Endothelial cell of umbilical vein (primary cell): ENCODE data around the gene UGT2B7. TPM values are rescaled to one million over a fixed set of nuclear protein-coding genes. Genes with fewer than 3 reads are reported as not detected.

ENCODE experiments used
- BruUV-seq: library from RNA; stranded (reverse); fragments of 400-500 nt; replicated peaks from 2 replicates; lab custom pipeline; 2021; lab: Mats Ljungman, UMichigan
- CTCF ChIA-PET: fragments of 300-600, 350-600 bp; sonication (Branson Sonifier 250); formaldehyde crosslinking; loops from one replicate; lab custom pipeline; 2021; ENCODE audit warnings: antibody characterized with exemption, inconsistent platforms; lab: Charles Lee
- POLR2A ChIA-PET: fragments of 300-600, 350-600 bp; sonication (Branson Sonifier 250); formaldehyde crosslinking; loops from one replicate; lab custom pipeline; 2021; ENCODE audit warnings: antibody characterized with exemption, inconsistent platforms; lab: Charles Lee
- DNase-seq: peaks from one replicate; pipeline ENCODE4 v3.0.0-alpha.2; 2011; ENCODE audit warnings: low read depth, low spot score
- FAIRE-seq: peaks from 2 replicates; lab custom pipeline; 2011; peaks lifted over from hg19 to GRCh38; lab: Jason Lieb, UNC
- H2AFZ ChIP-seq: 2 replicates; pipeline ENCODE4 v1.6.0; 2012; ENCODE audit warnings: low read depth, low read length, control low read depth, inconsistent platforms
- H3K27ac ChIP-seq: 2 replicates; pipeline ENCODE4 v1.5.1; 2011; ENCODE audit warnings: low read depth, mild to moderate bottlenecking, control low read depth, low read length, moderate library complexity; ENCODE audit not compliant: insufficient read depth
- H3K27me3 ChIP-seq, 2 experiments: 2 replicates each; pipeline versions ENCODE4 v1.6.0 to v1.6.1; 2011; ENCODE audit warnings: low read length in 2 of 2, mixed read lengths in 1 of 2; ENCODE audit not compliant: control insufficient read depth in 2 of 2, insufficient read depth in 2 of 2
- H3K36me3 ChIP-seq, 2 experiments: 2 replicates in 1 of 2; 3 replicates in 1 of 2; pipeline ENCODE4 v1.5.1; 2011; ENCODE audit warnings: low read length in 2 of 2, mild to moderate bottlenecking in 1 of 2, moderate library complexity in 1 of 2; ENCODE audit not compliant: control insufficient read depth in 2 of 2, insufficient read depth in 2 of 2; ENCODE audit errors: extremely low read depth in 1 of 2
- H3K4me1 ChIP-seq: 3 replicates; pipeline ENCODE4 v1.5.1; 2011; ENCODE audit warnings: mild to moderate bottlenecking, low read length; ENCODE audit not compliant: control insufficient read depth, insufficient read depth; ENCODE audit errors: extremely low read depth
- H3K4me2 ChIP-seq: 2 replicates; pipeline ENCODE4 v1.6.1; 2011; ENCODE audit warnings: low read length, control low read depth, mixed read lengths; ENCODE audit not compliant: insufficient read depth
- H3K4me3 ChIP-seq, 3 experiments: fragments of 200-600 bp in 1 of 3; sonication (generic), shearing (Covaris generic) in 1 of 3; replicated peaks in 1 of 3; 2 replicates each; pipeline ENCODE4 v1.5.1; 2011 to 2016; ENCODE audit warnings: control low read depth in 3 of 3, low read length in 3 of 3, mild to moderate bottlenecking in 2 of 3, inconsistent platforms in 1 of 3, low read depth in 1 of 3, moderate library complexity in 1 of 3; ENCODE audit not compliant: insufficient read depth in 1 of 3
- H3K79me2 ChIP-seq: 2 replicates; pipeline ENCODE4 v1.6.0; 2012; ENCODE audit warnings: low read length, inconsistent platforms; ENCODE audit not compliant: control insufficient read depth, insufficient read depth
- H3K9ac ChIP-seq: replicated peaks from 2 replicates; pipeline ENCODE3; 2011; ENCODE audit warnings: low read length, control low read depth; ENCODE audit not compliant: insufficient read depth; ENCODE audit errors: extremely low read depth
- H3K9me1 ChIP-seq: replicated peaks from 3 replicates; pipeline ENCODE4 v1.6.0; 2011; ENCODE audit warnings: mild to moderate bottlenecking, low read length; ENCODE audit not compliant: control insufficient read depth, insufficient read depth; ENCODE audit errors: extremely low read depth
- H3K9me3 ChIP-seq: replicated peaks from 2 replicates; pipeline ENCODE4 v1.5.1; 2012; ENCODE audit warnings: low read length, inconsistent platforms; ENCODE audit not compliant: control insufficient read depth, insufficient read depth
- H4K20me1 ChIP-seq: replicated peaks from 2 replicates; pipeline ENCODE3; 2011; ENCODE audit warnings: mild to moderate bottlenecking, low read length; ENCODE audit not compliant: control insufficient read depth, insufficient read depth; ENCODE audit errors: extremely low read depth
- CTCF ChIP-seq, 2 donors: IDR thresholded peaks; 1 replicate in 1 of 2; 2 replicates in 1 of 2; pipeline ENCODE4 v1.5.1; 2011; ENCODE audit warnings: low read length in 2 of 2, mild to moderate bottlenecking in 2 of 2, moderate library complexity in 2 of 2, control low read depth in 1 of 2, inconsistent platforms in 1 of 2, low read depth in 1 of 2; ENCODE audit not compliant: insufficient read depth in 1 of 2; ENCODE audit errors: extremely low read depth in 1 of 2
- EZH2 ChIP-seq: IDR thresholded peaks from 2 replicates; pipeline ENCODE4 v1.6.1; 2012; ENCODE audit warnings: borderline replicate concordance, low read depth, mild to moderate bottlenecking, moderate library complexity, low read length, inconsistent platforms; ENCODE audit not compliant: severe bottlenecking
- FOS ChIP-seq: IDR thresholded peaks from 2 replicates; pipeline ENCODE4 v1.6.1; 2011; ENCODE audit warnings: mild to moderate bottlenecking, low read length, moderate library complexity, borderline replicate concordance; ENCODE audit not compliant: insufficient read depth
- GATA2 ChIP-seq: IDR thresholded peaks from 2 replicates; pipeline ENCODE4 v1.7.0; 2011; ENCODE audit warnings: low read depth, mild to moderate bottlenecking, moderate library complexity, mixed read lengths, low read length; ENCODE audit not compliant: insufficient read length, insufficient read depth
- JUN ChIP-seq: IDR thresholded peaks from 2 replicates; pipeline ENCODE4 v1.6.1; 2011; ENCODE audit warnings: borderline replicate concordance, low read depth; ENCODE audit not compliant: insufficient read length, insufficient read depth
- MAX ChIP-seq: IDR thresholded peaks from 2 replicates; pipeline ENCODE4 v1.6.1; 2011; ENCODE audit not compliant: insufficient read depth, insufficient read length
- MYC ChIP-seq: IDR thresholded peaks from one replicate; pipeline ENCODE4 v1.6.1; 2011; ENCODE audit warnings: mild to moderate bottlenecking, low read depth, low read length
- POLR2A ChIP-seq: IDR thresholded peaks from 2 replicates; pipeline ENCODE4 v1.6.1; 2012; ENCODE audit warnings: low read depth, mild to moderate bottlenecking, control low read depth, low read length
- POLR2AphosphoS5 ChIP-seq: IDR thresholded peaks from 2 replicates; pipeline ENCODE4 v1.6.1; 2012; ENCODE audit warnings: low read depth, mild to moderate bottlenecking, control low read depth, low read length, moderate library complexity; ENCODE audit not compliant: insufficient read depth
- dilution Hi-C: fragments of 300-500 bp; cut with MboI; formaldehyde crosslinking; loops from one replicate; pipeline ENCODE4 v1.15.0; 2019; ENCODE audit warnings: low sequenced_read_pairs; ENCODE audit not compliant: extremely low pct_ligation_motif_present
- intact Hi-C: fragments of 100-400 bp; cut with micrococcal nuclease; formaldehyde crosslinking; loops from one replicate; pipeline ENCODE4 v1.10.0; 2022
- polyA plus RNA-seq, 4 experiments: library from polyadenylated mRNA; depleted of rRNA in 3 of 4; stranded (reverse) in 3 of 4; unstranded in 1 of 4; fragments of >200 nt; gene quantifications; 2 replicates each; pipeline versions ENCODE4 v1.2.1 to v1.2.3, GENCODE V29; 2011 to 2012; ENCODE audit warnings: missing spikeins in 1 of 4
- total RNA-seq: library from RNA; stranded (reverse); gene quantifications from 2 replicates; pipeline ENCODE4 v1.2.3, GENCODE V29; 2021

UGT2B7 gene
- total and polyA plus RNA-seq, 2 donors (not counting 3 experiments of a cell fraction or from before 2014, with no cell fraction given): not detected

- Histone ChIP-seq H2AFZ (no peak overlapping the region), H3K4me1 (no peaks in the 10 kb centered on the region), H3K27ac (no peak overlapping the region), H4K20me1 (no peaks in the 10 kb centered on the region), H3K27me3 (no peaks in the 10 kb centered on the region), H3K9me1 (no peaks in the 10 kb centered on the region), H3K79me2 (no peaks in the 10 kb centered on the region), H3K4me3 (no peak overlapping the region), H3K9me3 (no peaks in the 10 kb centered on the region), H3K4me2 (no peak overlapping the region), H3K9ac (no peak overlapping the region), H3K36me3 (no peaks in the 10 kb centered on the region)
- POLR2A ChIA-PET: no interaction called here
- dilution Hi-C loops (no loop called here), intact Hi-C loops (no loop called here)
- DNase-seq (no peak), FAIRE-seq (no peak)
- BruUV-seq: no TSS peak
- no peak for TF ChIP-seq CTCF (IDR thresholded peaks at IDR 0.05; ENCODE audit: extremely low read depth in 1 of 2, insufficient read depth in 1 of 2, low read depth in 1 of 2, low read length in 2 of 2)
- no peak for TF ChIP-seq FOS
- no peak for TF ChIP-seq POLR2AphosphoS5
- TF ChIP-seq POLR2A: no peak
- no peak for TF ChIP-seq JUN
- no peak for TF ChIP-seq MAX
- no peak for TF ChIP-seq GATA2
- TF ChIP-seq MYC: no peak
- no peak for TF ChIP-seq EZH2
- CTCF ChIA-PET: interaction anchor here (0.8 to 1.4 kb wide), 5 partner anchors 11 to 799 kb away, joined by 3 to 5 read pairs (median 4); no protein-coding TSS in a partner anchor
Observed at GRCh38 chr4:69071286-69071685, 25.0 kb upstream of the UGT2B7 start.
